ENCODE results near the gene OSGEP.

Gene OSGEP

GRCh38 chr14:20416223-20416622 is 38.4 kb downstream of the OSGEP start:
- TF ChIP-seq, protein P1, sequence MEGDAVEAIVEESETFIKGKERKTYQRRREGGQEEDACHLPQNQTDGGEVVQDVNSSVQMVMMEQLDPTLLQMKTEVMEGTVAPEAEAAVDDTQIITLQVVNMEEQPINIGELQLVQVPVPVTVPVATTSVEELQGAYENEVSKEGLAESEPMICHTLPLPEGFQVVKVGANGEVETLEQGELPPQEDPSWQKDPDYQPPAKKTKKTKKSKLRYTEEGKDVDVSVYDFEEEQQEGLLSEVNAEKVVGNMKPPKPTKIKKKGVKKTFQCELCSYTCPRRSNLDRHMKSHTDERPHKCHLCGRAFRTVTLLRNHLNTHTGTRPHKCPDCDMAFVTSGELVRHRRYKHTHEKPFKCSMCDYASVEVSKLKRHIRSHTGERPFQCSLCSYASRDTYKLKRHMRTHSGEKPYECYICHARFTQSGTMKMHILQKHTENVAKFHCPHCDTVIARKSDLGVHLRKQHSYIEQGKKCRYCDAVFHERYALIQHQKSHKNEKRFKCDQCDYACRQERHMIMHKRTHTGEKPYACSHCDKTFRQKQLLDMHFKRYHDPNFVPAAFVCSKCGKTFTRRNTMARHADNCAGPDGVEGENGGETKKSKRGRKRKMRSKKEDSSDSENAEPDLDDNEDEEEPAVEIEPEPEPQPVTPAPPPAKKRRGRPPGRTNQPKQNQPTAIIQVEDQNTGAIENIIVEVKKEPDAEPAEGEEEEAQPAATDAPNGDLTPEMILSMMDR (IDR thresholded peaks at IDR 0.05): no peak
- Mint-ChIP-seq H3K27ac (no peak overlapping the region), H3K4me1 (peaks cover 38% of the 10 kb centered on the region), H3K9me3 (no peaks in the 10 kb centered on the region), H3K4me3 (no peak overlapping the region), H3K36me3 (ENCODE audit: low read depth) (no peaks in the 10 kb centered on the region), H3K27me3 (ENCODE audit: low read depth, poor library complexity) (no peaks in the 10 kb centered on the region)
- DNase-seq: no peak

GRCh38 chr14:20415782-20416206 is 38.8 kb downstream of the OSGEP start:
- no peak for DNase-seq
- Mint-ChIP-seq H3K36me3 (ENCODE audit: low read depth) (no peaks in the 10 kb centered on the region), H3K9me3 (no peaks in the 10 kb centered on the region), H3K4me3 (no peak overlapping the region), H3K4me1 (peaks cover 38% of the 10 kb centered on the region), H3K27me3 (ENCODE audit: low read depth, poor library complexity) (no peaks in the 10 kb centered on the region), H3K27ac (no peak overlapping the region)
- TF ChIP-seq, protein P1 (IDR thresholded peaks at IDR 0.05): peak; percentile 54

DNA sequence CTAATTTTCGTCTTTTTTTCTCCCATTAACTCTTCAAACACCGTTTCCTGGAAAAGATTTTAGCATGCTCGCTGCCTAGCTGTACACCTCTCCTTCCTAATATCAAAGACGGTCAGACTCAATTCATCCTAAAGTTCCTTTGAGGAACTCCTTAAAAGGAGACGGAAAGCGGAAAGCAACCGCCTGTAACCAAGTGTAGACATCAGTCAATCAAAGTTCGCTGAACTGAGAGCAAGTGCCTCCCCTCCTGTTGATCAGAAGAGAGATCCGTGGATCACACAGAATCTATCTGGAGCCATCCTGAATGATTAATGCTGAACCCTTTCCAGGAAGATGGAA is 40.9 kb downstream of the OSGEP start:
- H3K27ac Mint-ChIP-seq: peak overlapping the region; percentile 77
- H3K4me1 Mint-ChIP-seq: peaks cover 34% of the 10 kb centered on the region
- H3K27me3 Mint-ChIP-seq (ENCODE audit: low read depth, poor library complexity): no peaks in the 10 kb centered on the region
- no peaks in the 10 kb centered on the region for H3K9me3 Mint-ChIP-seq
- no peak for DNase-seq
- TF ChIP-seq, protein P1 (IDR thresholded peaks at IDR 0.05): no peak
- H3K36me3 Mint-ChIP-seq (ENCODE audit: low read depth): no peaks in the 10 kb centered on the region
- peak overlapping the region; percentile 94 for H3K4me3 Mint-ChIP-seq

- Mint-ChIP-seq H3K4me3 (peak within 1 kb of the TSS; percentile 94), H3K9me3 (no peaks in the 10 kb centered on the region), H3K4me1 (peaks cover 34% of the 10 kb centered on the region), H3K27me3 (ENCODE audit: low read depth, poor library complexity) (no peaks in the 10 kb centered on the region), H3K36me3 (ENCODE audit: low read depth) (peaks cover 2% of the 10 kb centered on the region), H3K27ac (peak within 1 kb of the TSS; percentile 78)
- peak; percentile 84 for DNase-seq
- TF ChIP-seq, protein P1 (IDR thresholded peaks at IDR 0.05): no peak
Measured at GRCh38 chr14:20412876-20413743, 41.5 kb downstream of the OSGEP start, which contains the start of gene TEP1. TSS of gene TEP1 (minus strand) at chr14:20413501. CDS start at chr14:20408439, 5,062 bp downstream.

GRCh38 chr14:20412411-20412810 is 42.2 kb downstream of the OSGEP start:
- Mint-ChIP-seq H3K4me3 (peak overlapping the region; percentile 94), H3K4me1 (peaks cover 34% of the 10 kb centered on the region), H3K36me3 (ENCODE audit: low read depth) (peaks cover 9% of the 10 kb centered on the region), H3K27ac (peak overlapping the region; percentile 78), H3K27me3 (ENCODE audit: low read depth, poor library complexity) (no peaks in the 10 kb centered on the region), H3K9me3 (no peaks in the 10 kb centered on the region)
- no peak for DNase-seq
- TF ChIP-seq, protein P1 (IDR thresholded peaks at IDR 0.05): no peak

GRCh38 chr14:20409226-20409625 is 45.4 kb downstream of the OSGEP start:
- H3K36me3 Mint-ChIP-seq (ENCODE audit: low read depth): peaks cover 29% of the 10 kb centered on the region
- H3K4me1 Mint-ChIP-seq: peaks cover 22% of the 10 kb centered on the region
- H3K27ac Mint-ChIP-seq: no peak overlapping the region
- no peak for DNase-seq
- no peaks in the 10 kb centered on the region for H3K9me3 Mint-ChIP-seq
- H3K4me3 Mint-ChIP-seq: no peak overlapping the region
- no peaks in the 10 kb centered on the region for H3K27me3 Mint-ChIP-seq (ENCODE audit: low read depth, poor library complexity)
- TF ChIP-seq, protein P1 (IDR thresholded peaks at IDR 0.05): no peak

All from nephron progenitor cell (in vitro differentiated cells).